Choroid plexus epithelial cell (primary cell): Measurements from ENCODE around the gene DHRS1.

ENCODE experiments used
- DNase-seq: peaks from one replicate; pipeline ENCODE4 v3.0.0-alpha.2; 2010; ENCODE audit warnings: low read depth
- H3K4me3 ChIP-seq: 2 replicates; pipeline ENCODE4 v1.5.1; 2011; ENCODE audit warnings: low read depth, mild to moderate bottlenecking, control low read depth, low read length, moderate library complexity
- CTCF ChIP-seq: conservative IDR thresholded peaks from 2 replicates; pipeline ENCODE4 v1.5.1; 2011; ENCODE audit warnings: low read depth, mild to moderate bottlenecking, control low read depth, inconsistent platforms, low read length, moderate library complexity

Gene DHRS1

DNA sequence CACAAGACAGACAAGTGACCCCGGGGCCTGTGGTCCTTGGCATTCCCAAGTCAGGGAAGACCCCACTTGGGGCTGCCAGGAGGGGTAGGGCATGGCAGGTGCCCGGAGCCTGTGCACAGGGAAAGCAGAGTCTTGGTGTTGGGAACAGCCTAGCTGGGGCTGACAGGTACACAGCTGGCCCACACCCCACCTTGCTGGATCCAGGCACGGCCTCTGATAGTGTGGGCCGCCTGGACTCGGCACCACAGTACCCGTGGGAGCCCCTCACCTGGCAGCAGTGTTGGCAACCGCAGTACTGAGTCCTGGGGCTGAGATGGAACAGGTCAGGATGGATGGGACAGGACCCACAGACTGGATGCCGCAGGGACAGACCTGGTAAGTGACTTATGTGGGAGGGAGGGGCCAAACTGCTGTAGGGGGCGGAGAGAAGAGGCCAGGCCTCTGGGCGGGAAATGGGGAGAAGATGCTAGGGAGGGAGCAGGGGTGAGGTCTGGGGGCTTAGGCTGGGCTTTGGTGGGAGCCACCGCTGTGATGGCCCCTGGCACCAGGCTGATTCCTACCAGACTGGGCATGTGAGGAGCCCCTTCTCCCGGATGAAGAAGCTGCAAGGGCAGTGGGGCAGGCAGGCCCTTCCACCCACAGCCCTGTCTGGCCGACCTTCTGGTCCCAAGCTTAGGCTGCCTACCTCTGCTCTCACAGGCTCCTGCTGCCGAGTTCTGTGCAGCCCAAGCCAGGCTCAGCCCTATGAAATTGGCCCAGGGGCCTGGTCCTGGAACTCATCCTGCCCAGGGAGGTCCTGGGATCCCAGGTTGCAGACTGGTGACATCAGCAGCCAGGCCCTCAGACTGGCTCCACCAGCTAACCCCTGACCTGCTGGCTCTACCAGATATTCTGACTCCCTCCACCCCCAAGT, 36.5 kb downstream of the DHRS1 start, which contains the start of gene TGM1:
Gene TGM1 (minus strand): TSS at position 357 of the 913 bp plus-strand sequence. CDS start 825 bp downstream, outside the sequence.
- H3K4me3 ChIP-seq, result no peak within 1 kb of the TSS
- TF ChIP-seq CTCF, result no peak
- DNase-seq, result no peak

DNA sequence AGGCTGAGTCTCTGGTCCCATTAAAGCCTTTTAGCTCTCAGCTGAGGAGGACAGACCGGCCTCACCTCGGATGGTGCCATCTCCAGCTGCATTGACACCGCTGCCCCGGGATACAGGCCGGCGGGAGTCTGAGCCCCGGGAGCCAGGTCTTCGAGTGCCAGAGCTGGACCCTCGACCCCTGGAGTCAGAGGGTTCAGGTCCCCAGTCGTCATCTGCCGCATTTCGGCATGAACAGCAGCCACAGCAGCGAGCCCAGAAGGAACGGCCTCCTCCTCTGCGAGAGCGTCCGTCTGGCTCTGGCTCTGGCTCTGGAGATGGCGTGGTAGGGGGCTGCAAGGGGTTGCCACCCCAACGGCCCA, 37.6 kb downstream of the DHRS1 start:
- no peak for DNase-seq
- no peak overlapping the region for H3K4me3 ChIP-seq
- no peak for TF ChIP-seq CTCF

GRCh38 chr14:24261256-24261968, 38.2 kb downstream of the DHRS1 start:
- no peak for DNase-seq
- TF ChIP-seq CTCF, result no peak
- H3K4me3 ChIP-seq, result no peak overlapping the region

DNA sequence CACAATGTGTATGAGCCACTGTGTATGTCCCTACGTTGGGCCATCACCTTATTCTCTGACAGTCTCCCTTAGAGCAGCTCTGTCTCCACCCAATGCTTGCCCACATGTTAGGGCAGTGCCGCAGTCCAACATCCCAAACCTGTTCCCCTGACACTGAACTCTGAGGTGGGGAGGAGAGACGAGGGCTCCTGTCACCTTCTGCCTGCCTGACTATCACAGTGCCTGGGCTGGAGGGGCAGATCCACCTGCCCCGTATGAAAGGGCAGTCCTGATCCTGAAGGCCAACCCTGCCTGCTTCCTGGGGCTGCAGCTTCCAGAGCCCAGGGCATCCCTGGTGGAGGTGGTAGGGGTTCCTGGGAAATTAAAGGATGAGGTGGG, 38.8 kb downstream of the DHRS1 start:
- no peak for DNase-seq
- no peak overlapping the region for H3K4me3 ChIP-seq
- no peak for TF ChIP-seq CTCF

- TF ChIP-seq CTCF, result no peak
- no peak overlapping the region for H3K4me3 ChIP-seq
- DNase-seq, result no peak
Observed at GRCh38 chr14:24260026-24260779, 39.4 kb downstream of the DHRS1 start.

DNA sequence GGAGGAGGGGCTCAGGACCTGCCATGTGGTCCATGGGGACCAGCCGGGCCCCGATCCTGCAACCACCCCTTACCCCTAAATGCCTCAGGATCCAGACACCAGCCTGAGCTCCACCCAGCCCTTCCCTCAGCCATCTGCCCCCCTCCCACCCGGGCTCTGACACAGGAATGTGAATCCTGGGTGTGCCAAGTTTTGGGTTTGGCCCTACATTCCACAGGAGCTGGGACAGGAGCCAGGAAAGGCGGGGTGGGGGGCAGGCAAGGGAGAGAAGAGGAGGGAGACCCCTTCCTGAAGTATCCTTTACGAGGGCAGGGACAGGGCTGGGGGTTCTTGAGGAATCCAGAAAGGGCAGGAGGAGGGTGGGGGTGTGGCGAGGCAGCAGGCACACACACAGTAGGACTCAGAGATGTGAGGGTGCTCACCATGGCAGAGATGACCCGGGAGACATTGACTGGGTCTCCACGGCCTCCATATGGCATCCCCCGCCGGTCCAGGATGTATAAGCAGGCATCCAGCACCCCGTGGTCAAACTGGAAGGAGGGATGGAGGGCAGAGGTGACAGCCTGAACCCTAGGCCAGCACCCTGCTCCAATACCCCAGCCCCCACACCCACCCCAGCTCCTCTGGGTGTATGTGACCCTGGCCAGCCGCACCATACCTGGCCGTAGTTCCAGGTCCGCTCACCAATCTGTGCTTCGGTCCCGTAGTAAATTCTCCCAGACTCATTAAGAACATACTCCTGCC, 40.1 kb downstream of the DHRS1 start:
- DNase-seq, result peak; percentile 48
- H3K4me3 ChIP-seq, result no peak overlapping the region
- TF ChIP-seq CTCF, result no peak
